NCI-H748 (cell line): ENCODE measurements around the gene SLC2A10.

Source experiments
- DNase-seq: peaks from one replicate; lab custom pipeline; 2025; ENCODE audit not compliant: unreplicated experiment; lab: John Stamatoyannopoulos, UW

The SLC2A10 gene

GRCh38 chr20:46681032-46681854, 28.2 kb upstream of the SLC2A10 start:
- DNase-seq, result peak; percentile 48

- peak; percentile 12 for DNase-seq
These were observed 27.2 kb upstream of the SLC2A10 start for GRCh38 chr20:46682063-46682821.

DNA sequence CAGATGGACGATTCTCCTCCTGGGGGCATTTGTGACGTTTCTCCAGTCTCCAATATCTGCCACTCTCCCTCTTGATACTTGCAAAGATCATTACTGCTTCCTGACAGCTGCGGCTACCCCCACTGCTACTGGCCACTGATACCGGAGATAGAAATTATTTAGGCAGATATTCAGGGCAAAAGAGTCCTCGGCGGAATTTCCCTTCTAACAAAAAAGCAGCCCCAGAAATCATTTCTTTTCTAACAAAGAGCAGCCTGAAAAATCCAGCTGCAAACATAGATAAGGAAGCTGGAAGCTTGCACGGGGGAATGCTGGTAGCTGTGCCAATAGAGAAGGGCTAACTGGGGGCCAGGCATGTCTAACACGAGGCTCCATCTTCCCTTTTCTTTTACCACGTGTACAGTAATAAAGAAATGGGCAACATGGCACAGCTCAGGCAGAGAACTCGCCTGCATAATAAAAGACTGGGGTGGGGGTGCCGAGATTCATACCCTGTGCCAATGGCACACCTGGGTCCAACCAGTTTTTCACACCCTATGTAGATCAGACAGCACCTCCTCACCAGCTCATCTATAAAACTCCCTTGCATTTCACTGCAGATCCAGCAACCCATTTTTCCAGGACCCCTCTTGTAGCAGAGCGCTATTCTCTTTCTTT, 26.3 kb upstream of the SLC2A10 start:
- DNase-seq, result no peak

GRCh38 chr20:46683668-46683938, 25.8 kb upstream of the SLC2A10 start:
- no peak for DNase-seq

DNA sequence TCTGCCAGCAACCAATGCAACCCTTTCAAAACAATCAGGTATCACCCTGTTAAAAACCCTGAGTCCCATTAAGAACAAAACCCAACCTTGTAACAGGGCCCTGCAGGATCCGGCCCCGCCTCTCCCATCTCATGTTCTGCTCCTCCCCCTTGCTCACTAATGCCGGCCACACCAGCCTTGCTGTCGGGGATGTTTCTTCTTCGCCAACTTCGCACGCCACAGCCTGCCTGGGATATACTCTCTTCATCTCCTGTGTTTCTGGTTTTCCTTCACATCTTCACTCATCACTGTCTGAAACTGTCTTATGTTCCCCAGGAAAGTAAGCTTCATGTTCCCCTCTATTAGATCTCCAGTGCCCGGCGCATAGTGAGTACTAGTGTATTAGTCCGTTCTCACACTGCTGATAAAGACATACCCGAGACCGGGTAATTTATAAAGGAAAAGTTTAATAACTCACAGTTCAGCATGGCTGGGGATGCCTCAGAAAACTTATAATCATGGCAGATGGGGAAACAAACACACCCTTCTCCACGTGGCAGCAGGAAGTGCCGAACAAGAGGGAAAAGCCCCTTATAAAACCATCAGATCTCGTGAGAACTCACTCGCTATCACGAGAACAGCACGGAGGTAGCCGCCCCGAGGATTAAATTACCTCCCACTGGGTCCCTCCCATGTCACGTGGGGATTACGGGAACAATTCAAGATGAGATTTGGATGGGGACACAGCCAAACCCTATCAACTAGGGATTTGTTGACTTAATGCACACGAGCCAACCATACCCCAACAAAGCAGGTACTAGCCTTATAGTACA, 25.3 kb upstream of the SLC2A10 start:
- peak; percentile 87 for DNase-seq

- DNase-seq, result peak; percentile 34
These were observed 21.0 kb upstream of the SLC2A10 start for GRCh38 chr20:46688151-46689081.

DNA sequence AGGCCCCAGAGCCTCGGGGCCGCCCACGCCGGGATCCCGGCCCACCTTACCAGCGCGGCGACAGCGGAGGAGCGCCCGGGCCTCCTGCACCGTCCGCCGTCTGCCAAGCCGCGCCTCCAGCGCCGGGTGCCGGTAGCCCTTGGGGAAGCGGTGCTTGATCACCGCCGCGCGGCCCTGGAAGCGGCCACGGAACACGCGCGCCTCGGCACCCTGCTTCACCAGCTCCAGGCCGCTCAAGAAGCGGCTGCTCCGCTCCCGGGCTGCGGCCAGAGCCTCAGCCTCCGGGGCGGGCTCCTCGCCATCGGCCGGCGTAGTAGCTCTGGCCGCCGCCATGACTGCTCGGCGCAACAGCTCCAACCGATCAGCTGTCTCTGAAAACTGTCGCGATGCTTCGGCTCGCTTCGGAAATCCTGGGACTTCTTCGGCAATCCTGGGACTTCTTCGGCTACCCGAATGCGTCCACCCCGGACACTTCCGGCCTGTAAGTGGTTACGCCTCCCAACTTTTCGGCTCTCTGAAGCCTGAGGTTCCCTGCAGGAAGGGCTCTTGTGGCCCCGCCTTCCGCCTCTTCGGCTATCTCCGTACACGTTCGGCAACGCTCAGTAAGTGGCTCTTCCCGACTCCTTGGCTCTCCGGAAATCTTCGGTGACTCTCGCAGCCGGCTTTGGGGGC, 20.2 kb upstream of the SLC2A10 start, which contains the start of gene TP53RK:
TP53RK (minus strand) TSS at position 363 of the 672 bp plus-strand sequence; CDS start at position 333, 30 bp downstream.
- DNase-seq, result peak; percentile 88

DNA sequence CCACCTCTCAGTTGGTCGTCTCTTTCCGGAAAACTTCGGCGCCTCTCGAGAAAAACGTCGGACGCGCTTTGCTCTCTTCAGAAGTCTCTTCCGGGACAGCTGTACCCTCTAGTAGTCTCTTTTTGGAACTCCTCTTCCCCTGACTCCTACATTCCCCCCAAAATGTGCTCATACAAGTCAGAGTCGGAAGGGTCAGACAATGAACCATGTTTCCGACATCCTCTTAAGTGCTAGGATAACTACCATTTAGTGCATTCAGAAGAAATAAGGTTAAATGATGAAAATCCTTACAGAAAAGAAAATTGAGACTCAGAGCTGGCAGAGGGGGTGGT, 19.7 kb upstream of the SLC2A10 start:
- DNase-seq, result no peak

DNA sequence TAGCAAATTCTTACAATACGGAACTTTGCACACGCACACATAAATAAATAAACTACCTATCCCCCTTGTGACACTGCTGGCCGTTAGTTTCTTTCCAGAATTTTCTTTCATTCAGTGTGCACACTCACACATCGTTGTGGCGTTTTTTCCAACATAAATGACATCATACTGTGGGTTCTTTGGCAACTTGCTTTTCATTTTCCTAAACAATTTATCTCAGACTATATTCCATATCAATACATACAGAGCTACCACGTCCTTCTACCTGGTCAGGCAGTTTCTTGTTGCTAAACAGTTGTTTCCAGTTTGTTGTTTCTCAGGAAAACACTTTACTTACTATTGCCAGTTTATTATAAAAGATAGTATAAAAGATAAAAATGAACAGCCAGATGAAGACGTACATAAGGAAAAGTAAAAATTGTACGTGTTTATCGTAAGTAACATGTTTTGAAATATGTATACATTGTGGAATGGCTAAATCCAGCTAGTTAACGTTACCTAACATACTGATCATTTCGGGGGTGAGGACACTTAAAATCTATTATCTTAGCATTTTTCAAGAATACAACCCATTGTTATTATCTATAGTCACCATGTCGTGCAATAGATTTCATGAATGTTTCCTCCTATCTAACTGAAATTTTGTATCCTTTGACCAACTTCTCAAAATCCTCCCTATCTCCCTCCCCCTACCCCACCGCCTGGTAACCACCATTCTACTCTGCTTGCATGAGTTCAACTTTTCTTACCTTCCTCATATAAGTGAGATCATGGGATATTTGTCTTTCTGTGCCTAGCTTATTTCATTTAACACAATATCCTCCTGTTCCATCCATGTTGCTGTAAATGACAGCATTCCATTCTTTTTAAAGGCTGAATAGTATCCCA, 19.0 kb upstream of the SLC2A10 start:
- no peak for DNase-seq

DNA sequence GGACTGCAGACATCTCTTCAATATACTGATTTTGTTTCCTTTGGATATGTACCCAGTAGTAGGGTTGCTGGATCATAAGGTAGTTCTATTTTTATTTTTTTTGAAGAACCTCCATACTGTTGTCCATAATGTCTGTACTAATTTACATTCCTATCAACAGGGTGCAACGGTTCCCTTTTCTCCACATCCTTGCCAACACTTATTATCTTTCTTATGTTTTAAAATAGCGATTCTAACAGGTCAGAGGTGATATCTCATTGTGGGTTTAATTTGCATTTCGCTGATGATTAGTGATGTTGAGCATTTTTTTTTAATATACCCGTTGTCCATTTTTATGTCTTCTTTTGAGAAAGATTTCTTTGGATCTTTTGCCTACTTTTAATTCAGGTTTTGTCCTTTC, 18.3 kb upstream of the SLC2A10 start:
- DNase-seq, result no peak

DNA sequence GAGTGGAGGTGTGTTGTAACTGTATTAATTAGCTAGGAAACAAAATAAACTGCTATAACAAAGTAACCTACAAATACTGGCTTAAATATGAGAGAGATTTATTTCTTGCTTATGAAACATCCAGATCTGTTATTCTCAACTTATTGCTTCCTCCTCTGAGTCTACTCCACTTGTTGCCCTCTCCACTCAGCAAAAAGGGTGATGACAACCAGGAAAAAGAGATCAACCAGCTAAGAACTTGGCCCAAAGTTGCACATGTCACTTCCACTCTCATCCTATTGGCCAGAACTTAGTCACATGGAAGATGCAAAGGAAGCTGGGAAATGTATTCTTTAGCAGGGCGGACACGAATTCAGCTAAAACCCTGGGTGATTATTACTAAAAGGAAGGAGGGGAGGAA, 15.0 kb upstream of the SLC2A10 start:
- no peak for DNase-seq

GRCh38 chr20:46695892-46696291, 13.6 kb upstream of the SLC2A10 start:
- DNase-seq, result peak; percentile 33

GRCh38 chr20:46696791-46697279, 12.6 kb upstream of the SLC2A10 start:
- DNase-seq, result no peak

DNA sequence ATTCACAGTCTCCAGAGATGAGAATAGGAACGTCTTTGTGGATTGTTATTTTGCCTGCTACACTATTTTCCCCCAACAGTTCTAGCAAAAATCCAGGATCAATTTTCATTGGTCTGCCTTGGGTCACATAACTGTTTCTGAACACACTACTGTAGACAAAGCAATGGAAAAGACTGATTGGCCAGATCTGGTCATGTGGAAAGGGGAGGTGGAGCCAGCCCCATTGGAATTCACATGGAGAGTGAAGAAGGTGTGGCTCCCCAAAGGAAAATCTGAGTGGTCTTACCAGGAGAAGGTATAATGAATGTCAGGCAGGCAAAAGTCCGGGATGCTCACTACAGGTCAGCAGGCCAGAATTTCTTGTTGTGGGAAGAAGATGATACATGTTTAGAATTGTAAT, 10.7 kb upstream of the SLC2A10 start:
- DNase-seq, result no peak

DNA sequence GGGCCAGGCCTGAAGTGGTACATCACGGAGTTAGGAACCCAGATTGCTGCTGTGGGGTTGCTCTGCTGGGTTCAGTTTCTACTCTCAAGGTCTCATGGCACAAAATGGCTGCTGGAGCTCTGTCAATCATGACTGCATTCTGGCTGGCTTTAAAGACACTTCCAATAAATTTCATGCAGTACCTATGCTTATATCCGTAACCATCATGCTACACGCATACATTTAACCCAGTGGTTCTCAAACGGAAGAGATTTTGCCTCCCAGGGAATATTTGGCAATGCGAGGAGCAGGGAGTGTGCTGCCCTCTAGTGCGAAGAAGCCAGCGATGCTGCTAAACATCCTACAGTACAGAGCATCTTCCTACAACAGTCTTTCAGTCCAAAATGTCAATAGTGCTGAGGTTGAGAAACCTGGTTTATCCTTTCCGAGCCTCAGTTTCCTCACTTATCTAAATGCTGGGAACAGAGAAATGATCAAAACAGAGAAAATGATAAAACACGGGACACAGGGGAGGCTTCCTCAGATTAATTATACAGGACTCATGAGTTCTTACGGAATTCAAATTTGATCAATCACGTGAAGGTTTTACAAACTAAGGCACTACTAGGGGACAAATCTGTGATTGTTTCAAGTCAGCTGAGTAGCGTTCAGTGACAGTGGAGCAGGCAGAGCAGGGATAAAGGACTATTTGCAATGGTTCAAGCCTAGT, 9.6 kb upstream of the SLC2A10 start:
- no peak for DNase-seq

DNA sequence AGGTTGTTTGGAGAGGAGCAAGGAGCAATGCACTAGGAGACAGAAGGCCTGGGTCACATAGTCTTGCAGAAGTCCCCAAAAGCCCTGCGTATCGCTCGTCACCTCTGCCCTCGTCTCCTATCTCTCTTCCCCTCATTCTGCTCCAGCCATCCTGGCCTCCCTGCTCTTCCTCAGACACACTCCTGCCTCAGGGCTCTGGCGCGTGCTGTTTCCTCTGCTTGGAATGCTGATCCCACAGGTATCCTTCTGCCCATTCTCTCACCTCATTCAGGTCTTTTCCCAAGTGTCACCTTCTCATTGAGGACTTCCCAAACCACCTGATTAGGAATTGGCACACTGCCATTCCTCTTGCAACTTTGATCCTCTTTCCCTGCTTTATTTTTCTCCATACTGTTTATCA, 9.0 kb upstream of the SLC2A10 start:
- DNase-seq, result no peak

- DNase-seq, result no peak
These were observed 8.4 kb upstream of the SLC2A10 start for GRCh38 chr20:46701057-46701456.

DNA sequence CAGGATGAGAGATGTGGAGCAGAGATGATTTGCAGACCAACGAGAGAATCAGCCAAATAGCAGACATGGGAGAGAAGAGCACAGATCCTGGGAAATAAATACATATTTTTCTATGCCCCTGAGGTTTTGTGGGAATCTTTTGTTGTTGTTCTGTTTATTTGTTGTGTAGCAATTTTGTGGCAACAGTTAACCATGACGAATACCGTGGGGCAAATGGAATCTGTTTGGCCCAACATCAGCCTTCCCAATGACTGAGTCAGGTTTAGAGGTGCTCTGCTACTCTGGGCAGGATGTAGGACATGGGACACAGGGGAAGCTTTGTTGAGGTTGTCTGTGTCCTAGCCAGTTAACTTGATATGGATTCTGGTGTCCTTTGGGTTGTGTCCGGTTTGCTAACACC, 7.9 kb upstream of the SLC2A10 start:
- no peak for DNase-seq
